Measurements from ENCODE around the gene TBC1D32. TPM values are rescaled to one million over a fixed set of nuclear protein-coding genes. Genes with fewer than 3 reads are reported as not detected.

The TBC1D32 gene
- total and polyA plus RNA-seq, 2 donors (not counting 3 experiments of a cell fraction or from before 2014, with no cell fraction given) = 2.5 to 4.0 TPM

DNA sequence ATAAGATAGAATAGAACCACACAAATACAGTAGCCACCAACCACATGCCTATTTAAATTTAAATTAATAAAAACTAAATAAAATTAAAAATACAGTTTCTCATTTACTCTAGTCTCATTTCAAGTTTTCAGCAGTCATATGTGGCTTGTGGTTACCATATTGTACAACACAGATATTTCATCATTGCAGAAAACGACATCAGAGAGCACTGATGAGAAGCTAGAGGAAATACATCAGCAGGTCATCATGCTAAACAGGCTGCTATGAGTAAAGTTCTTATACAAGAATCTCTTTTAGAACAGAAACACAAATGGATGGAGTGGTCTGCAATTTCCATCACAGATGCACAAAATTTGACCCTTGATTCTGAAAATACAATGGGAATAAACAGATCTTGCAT lies 36.6 kb downstream of the TBC1D32 start:
- FAIRE-seq (no peak), DNase-seq (ENCODE audit: low read depth, low spot score) (no peak)
- Histone ChIP-seq H4K20me1 (replicated peaks; ENCODE audit: control insufficient read depth, extremely low read depth, insufficient read depth, low read length) (no peaks in the 10 kb centered on the region), H3K27ac (ENCODE audit: insufficient read depth, low read depth, low read length) (no peak overlapping the region), H3K36me3 (ENCODE audit: control insufficient read depth in 2 of 2, extremely low read depth in 1 of 2, insufficient read depth in 2 of 2, low read length in 2 of 2) (no peaks in the 10 kb centered on the region), H3K4me3 (replicated peaks in 1 of 3; ENCODE audit: insufficient read depth in 1 of 3, low read depth in 1 of 3, low read length in 3 of 3) (no peak overlapping the region), H3K4me1 (ENCODE audit: control insufficient read depth, extremely low read depth, insufficient read depth, low read length) (no peaks in the 10 kb centered on the region), H3K9me1 (replicated peaks; ENCODE audit: control insufficient read depth, extremely low read depth, insufficient read depth, low read length) (no peaks in the 10 kb centered on the region), H3K9ac (replicated peaks; ENCODE audit: extremely low read depth, insufficient read depth, low read length) (no peak overlapping the region), H3K4me2 (ENCODE audit: insufficient read depth, low read length) (no peak overlapping the region), H3K79me2 (ENCODE audit: control insufficient read depth, insufficient read depth, low read length) (no peaks in the 10 kb centered on the region), H3K9me3 (replicated peaks; ENCODE audit: control insufficient read depth, insufficient read depth, low read length) (no peaks in the 10 kb centered on the region), H2AFZ (ENCODE audit: low read depth, low read length) (no peak overlapping the region), H3K27me3 (ENCODE audit: control insufficient read depth in 2 of 2, insufficient read depth in 2 of 2, low read length in 2 of 2) (no peaks in the 10 kb centered on the region)
- no peak for TF ChIP-seq POLR2A (IDR thresholded peaks at IDR 0.05; ENCODE audit: low read depth, low read length)
- TF ChIP-seq GATA2 (IDR thresholded peaks at IDR 0.05; ENCODE audit: insufficient read depth, insufficient read length, low read depth, low read length) = no peak
- no peak for TF ChIP-seq JUN (IDR thresholded peaks at IDR 0.05; ENCODE audit: borderline replicate concordance, insufficient read depth, insufficient read length, low read depth)
- no peak for TF ChIP-seq MAX (IDR thresholded peaks at IDR 0.05; ENCODE audit: insufficient read depth, insufficient read length)
- no peak for TF ChIP-seq CTCF (IDR thresholded peaks at IDR 0.05; ENCODE audit: extremely low read depth in 1 of 2, insufficient read depth in 1 of 2, low read depth in 1 of 2, low read length in 2 of 2)
- TF ChIP-seq EZH2 (IDR thresholded peaks at IDR 0.05; ENCODE audit: borderline replicate concordance, low read depth, low read length, severe bottlenecking) = no peak
- TF ChIP-seq FOS (IDR thresholded peaks at IDR 0.05; ENCODE audit: borderline replicate concordance, insufficient read depth, low read length) = no peak
- dilution Hi-C loops (cut with MboI; ENCODE audit: extremely low pct_ligation_motif_present, low sequenced_read_pairs) = no loop called here
- intact Hi-C loops (cut with micrococcal nuclease) = no loop called here
- BruUV-seq (replicated peaks) = no TSS peak
- CTCF ChIA-PET = no interaction called here
- POLR2A ChIA-PET = no interaction called here

Measured in endothelial cell of umbilical vein (primary cell).